NB4 (cell line): ENCODE data around the gene FUT8.

ENCODE experiments used
- CTCF ChIP-seq: IDR thresholded peaks from one replicate; pipeline ENCODE4 v1.5.1; 2012; ENCODE audit warnings: low read depth, low read length
- MAX ChIP-seq: IDR thresholded peaks from 2 replicates; pipeline ENCODE4 v1.6.1; 2011; ENCODE audit warnings: low read depth, low read length
- MYC ChIP-seq: IDR thresholded peaks from 2 replicates; pipeline ENCODE4 v1.6.1; 2011; ENCODE audit warnings: low read depth, low read length
- POLR2A ChIP-seq: IDR thresholded peaks from 2 replicates; pipeline ENCODE4 v1.6.1; 2011; ENCODE audit warnings: mild to moderate bottlenecking; ENCODE audit not compliant: insufficient read length; ENCODE audit errors: extremely low read depth

- TF ChIP-seq CTCF, result no peak
- TF ChIP-seq POLR2A, result no peak
- no peak for TF ChIP-seq MYC
- TF ChIP-seq MAX, result no peak
Measured at GRCh38 chr14:65696801-65697200, 284.3 kb downstream of the FUT8 start.
